NCI-H2107 treated with DMSO at 0.1 percent for 48 hours (cell line): ENCODE measurements around the gene DENR.
A peak's percentile ranks its signal among the peaks of the same experiment; 100 is the strongest.
"Not testable (repeated sequence)": the region's sequence is repeated elsewhere in the genome, so short reads cannot be mapped to it uniquely, and the experiment has no call there.

Experiments
- DNase-seq: peaks from one replicate; lab custom pipeline; 2025; ENCODE audit not compliant: unreplicated experiment; lab: John Stamatoyannopoulos, UW

The DENR gene

GRCh38 chr12:122738571-122738970 lies 14.1 kb upstream of the DENR start:
- DNase-seq: no peak

- DNase-seq: no peak
These were observed 12.3 kb upstream of the DENR start for GRCh38 chr12:122740351-122740750.

- DNase-seq: no peak
These were observed 8.6 kb upstream of the DENR start for GRCh38 chr12:122743895-122744525.

- DNase-seq: no peak
These were observed 5.1 kb upstream of the DENR start for GRCh38 chr12:122747224-122748135.

GRCh38 chr12:122749569-122750332 lies 2.9 kb upstream of the DENR start:
- no peak for DNase-seq

- not testable (repeated sequence) for DNase-seq
These were observed 1.7 kb upstream of the DENR start for GRCh38 chr12:122750781-122751515.

GRCh38 chr12:122753319-122753650 lies 661 bp downstream of the DENR start:
- no peak for DNase-seq

- no peak for DNase-seq
These were observed 2.2 kb downstream of the DENR start for GRCh38 chr12:122754790-122755189.

- DNase-seq: no peak
These were observed 4.9 kb downstream of the DENR start for GRCh38 chr12:122757568-122757967.

- DNase-seq: no peak
These were observed 32.9 kb downstream of the DENR start for GRCh38 chr12:122785503-122785902.

- no peak for DNase-seq
These were observed 35.8 kb downstream of the DENR start for GRCh38 chr12:122788387-122788786.

- DNase-seq: no peak
These were observed 37.0 kb downstream of the DENR start for GRCh38 chr12:122789637-122790036.

GRCh38 chr12:122790393-122791075 lies 37.9 kb downstream of the DENR start:
- no peak for DNase-seq

GRCh38 chr12:122793685-122794106 lies 41.1 kb downstream of the DENR start:
- DNase-seq: peak; percentile 81

GRCh38 chr12:122795807-122796206 lies 43.2 kb downstream of the DENR start:
- no peak for DNase-seq

GRCh38 chr12:122799641-122800243 lies 47.1 kb downstream of the DENR start:
- DNase-seq: no peak

- DNase-seq: no peak
These were observed 51.3 kb downstream of the DENR start for GRCh38 chr12:122803937-122804336.

GRCh38 chr12:122804957-122805356 lies 52.3 kb downstream of the DENR start:
- not testable (repeated sequence) for DNase-seq

- no peak for DNase-seq
These were observed 55.0 kb downstream of the DENR start for GRCh38 chr12:122807651-122808050.

- no peak for DNase-seq
These were observed 59.2 kb downstream of the DENR start for GRCh38 chr12:122811777-122812176.
